ENCODE measurements around the gene IGFBP6. TPM values are rescaled to one million over a fixed set of nuclear protein-coding genes. Genes with fewer than 3 reads are reported as not detected.

Gene IGFBP6
- total RNA-seq, 1 donor from 2014 or later: 0.48 TPM

GRCh38 chr12:53069621-53070410 is 27.7 kb upstream of the IGFBP6 start:
- intact Hi-C loops (cut with micrococcal nuclease): no loop called here

DNA sequence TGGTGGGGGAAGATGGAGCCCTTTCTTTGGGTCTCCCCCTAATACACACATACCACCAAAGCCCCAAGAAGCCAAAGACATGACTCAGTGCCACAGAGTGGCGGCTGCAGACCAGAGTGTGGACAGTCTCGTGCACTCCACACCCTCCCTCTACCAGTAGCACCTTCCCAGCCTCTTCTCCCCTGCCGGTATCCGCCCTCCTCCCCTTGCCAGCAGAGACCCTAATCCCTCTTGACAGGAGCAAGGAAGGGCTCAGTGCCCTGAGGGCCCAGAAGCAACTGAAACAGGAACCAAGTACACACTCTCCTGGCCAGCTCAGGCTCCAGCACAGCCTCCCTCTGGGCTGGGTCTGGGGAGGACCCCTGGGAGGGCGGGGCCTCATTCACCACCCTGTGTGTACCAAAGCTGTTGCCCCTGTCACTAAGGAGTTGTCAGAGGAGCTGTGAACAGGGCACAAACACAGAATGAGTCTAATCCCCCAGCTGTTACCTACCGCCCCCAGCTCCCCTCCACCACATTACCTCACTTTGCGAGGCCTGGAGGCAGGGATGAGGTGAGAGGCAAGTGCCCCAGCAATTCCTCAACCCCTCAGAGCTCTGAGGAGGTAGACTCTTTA is 26.5 kb upstream of the IGFBP6 start:
- intact Hi-C loops (cut with micrococcal nuclease): no loop called here

DNA sequence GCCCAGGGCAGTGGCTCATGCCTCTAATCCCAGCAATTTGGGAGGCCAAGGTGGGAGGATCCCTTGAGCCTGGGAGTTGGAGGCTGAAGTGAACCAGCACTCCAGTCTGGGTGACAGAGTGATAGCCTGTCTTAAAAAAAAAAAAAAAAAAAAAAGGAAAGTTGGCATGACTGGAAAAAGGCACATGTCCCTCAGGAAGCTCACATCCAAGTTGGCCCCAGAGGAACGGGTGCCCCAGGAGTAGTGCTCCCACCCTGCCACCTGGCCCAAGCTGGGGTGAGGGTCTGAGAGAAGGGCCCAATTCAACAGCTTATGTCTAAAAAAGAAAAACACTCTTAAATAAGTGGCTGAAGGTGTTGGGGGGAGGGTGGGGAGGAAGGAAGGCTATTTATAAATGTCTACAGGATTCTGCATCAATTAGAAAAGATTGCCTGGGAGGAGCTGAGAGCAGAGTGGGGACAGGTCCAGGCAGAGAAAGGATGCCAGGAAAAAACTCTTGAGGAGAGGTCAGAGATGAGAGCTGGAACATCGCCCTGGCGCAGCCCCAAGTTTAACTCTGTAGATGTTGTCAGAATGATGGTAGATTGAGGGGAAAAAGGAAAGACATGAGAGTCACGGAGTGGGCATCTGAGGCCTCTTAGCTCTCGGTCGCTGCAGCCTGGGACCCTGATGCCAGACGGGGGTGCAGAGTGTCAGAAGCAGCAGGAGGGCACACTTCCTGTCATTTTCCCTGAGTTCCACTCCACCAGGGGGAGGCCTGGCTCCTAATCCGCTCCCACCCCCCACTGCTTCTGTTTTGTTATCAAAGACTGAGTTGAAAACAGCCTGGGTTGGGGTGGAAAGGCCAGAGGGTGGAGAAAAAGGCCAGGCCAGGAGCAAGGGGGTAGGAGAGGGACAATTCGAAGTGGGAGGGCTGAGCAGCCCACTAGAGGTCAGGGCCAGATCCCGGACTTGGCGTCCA is 25.6 kb upstream of the IGFBP6 start:
- intact Hi-C loops (cut with micrococcal nuclease): no loop called here

- intact Hi-C loops (cut with micrococcal nuclease): no loop called here
Observed at GRCh38 chr12:53073881-53074280, 23.6 kb upstream of the IGFBP6 start.

DNA sequence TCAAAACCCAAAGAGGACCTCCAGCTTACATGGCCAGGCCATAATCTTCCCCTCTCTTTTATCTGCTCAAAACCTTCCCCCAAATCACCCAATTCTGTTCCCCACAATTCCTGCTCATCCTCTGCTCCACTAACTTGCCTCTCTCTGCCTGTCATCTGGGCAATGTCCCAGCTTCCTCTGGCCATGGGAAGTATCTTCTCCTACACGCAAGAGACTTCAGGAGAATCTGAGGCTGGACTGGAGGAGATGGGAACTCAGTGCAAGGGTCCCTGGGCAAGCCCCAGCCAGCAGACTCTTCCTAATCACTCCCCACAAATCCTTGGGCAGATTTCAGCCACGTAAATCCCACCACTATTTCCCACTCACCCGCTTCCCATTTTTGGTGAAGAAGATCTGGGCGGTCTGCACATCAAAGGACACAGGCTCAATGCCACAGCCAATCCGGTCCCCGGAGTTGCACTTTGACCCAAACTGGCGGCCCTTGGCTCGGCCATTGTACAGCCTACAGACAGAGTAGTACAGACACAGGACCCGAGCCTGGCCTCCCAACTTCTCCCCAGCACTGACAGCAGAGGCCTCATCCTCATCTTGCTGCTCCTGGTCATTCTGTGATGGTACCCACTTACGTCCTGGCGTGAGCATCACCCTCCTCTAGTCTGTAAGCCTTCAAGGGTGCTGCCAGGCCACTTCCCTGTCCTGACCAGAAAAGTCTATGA is 23.0 kb upstream of the IGFBP6 start:
- intact Hi-C loops (cut with micrococcal nuclease): no loop called here

DNA sequence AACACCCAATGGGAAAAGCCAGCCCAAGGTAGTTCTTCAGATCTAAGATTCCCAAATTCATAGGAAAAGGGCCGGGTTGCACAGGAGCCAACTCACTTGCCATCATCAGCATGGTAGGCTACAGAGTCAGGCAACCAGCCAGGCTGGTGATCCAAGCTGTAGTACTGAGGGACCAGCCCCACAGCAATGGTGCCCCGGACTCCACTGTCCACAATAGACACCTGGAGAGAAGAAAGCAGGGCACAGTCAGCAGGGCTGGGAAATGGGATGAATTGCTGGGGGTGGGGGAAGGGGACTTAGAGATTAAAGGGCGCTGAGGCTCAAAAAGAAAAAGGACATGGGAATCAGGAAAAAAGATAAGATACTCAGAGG is 22.5 kb upstream of the IGFBP6 start:
- intact Hi-C loops (cut with micrococcal nuclease): no loop called here

- intact Hi-C loops (cut with micrococcal nuclease): no loop called here
Observed at GRCh38 chr12:53076461-53076860, 21.0 kb upstream of the IGFBP6 start.

DNA sequence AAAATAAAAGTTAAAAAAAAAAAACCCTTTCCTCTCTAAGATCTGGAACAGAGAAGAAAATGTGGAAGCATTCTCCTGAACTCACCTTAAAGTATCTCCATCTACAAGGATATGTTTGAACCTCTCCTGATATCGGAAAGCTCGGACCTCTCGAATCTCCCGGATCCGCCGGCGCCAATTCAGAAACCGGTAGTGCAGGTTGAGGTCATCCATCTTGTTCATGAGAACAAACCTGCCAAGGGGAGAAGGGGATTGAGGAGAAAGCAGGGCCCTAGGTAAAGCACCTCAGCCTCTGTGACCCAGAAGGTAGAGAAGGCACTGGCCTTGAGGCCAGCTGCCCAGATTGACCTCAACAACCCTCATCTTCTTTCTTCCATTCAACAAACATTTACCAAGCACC is 20.4 kb upstream of the IGFBP6 start:
- intact Hi-C loops (cut with micrococcal nuclease): no loop called here

DNA sequence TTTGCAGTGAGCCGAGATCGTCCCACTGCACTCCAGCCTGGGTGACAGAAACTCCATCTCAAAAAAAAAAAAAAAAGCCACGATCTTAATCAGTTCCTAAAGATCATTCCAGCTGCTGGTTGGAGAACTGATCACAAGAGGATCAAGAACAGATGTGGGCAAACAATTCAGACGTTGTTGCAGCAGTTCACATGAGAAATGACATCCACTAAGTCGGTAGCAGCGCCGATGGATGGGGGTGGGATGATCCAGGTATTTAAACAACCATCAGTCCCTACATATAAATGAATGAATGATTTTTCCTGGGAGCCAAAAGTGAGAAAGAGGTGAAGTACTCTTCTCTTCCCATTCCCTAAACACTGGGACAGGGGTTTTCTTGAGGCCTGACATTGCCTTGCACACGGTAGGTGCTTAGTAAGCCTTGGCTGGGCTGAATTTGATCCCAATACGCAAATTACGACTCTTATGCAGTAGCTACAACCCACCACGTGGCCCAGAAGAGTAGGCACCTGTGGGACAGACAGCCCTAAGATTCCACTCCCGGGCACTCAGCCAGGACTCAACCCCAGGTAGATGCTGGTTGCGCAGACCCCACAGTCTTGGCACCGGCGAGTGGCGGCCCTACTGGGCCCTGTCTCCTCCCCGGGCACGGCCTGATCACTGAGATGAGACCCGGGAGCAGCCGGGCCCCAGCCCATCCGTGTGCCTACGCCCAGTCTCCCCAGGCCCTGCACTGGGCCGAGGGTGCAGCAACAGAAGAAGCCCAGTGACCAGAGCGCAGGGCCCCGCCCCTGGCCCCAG is 18.8 kb upstream of the IGFBP6 start:
- intact Hi-C loops (cut with micrococcal nuclease): loop anchor here (1.0 to 2.0 kb wide), 5 partner anchors 20 to 246 kb away; partner anchors contain the start of genes AAAS, CSAD and ZNF740

- intact Hi-C loops (cut with micrococcal nuclease): loop anchor here (1.0 to 2.0 kb wide), 5 partner anchors 19 to 245 kb away; partner anchors contain the start of genes AAAS, CSAD and ZNF740
Observed at GRCh38 chr12:53079226-53080117, 18.0 kb upstream of the IGFBP6 start, which contains the start of gene SPRYD3. SPRYD3 (minus strand) TSS chr12:53079390; CDS start chr12:53079333, 57 bp downstream.

- intact Hi-C loops (cut with micrococcal nuclease): no loop called here
Observed at GRCh38 chr12:53082637-53083175, 14.8 kb upstream of the IGFBP6 start.

- intact Hi-C loops (cut with micrococcal nuclease): no loop called here
Observed at GRCh38 chr12:53086361-53086760, 11.1 kb upstream of the IGFBP6 start.

DNA sequence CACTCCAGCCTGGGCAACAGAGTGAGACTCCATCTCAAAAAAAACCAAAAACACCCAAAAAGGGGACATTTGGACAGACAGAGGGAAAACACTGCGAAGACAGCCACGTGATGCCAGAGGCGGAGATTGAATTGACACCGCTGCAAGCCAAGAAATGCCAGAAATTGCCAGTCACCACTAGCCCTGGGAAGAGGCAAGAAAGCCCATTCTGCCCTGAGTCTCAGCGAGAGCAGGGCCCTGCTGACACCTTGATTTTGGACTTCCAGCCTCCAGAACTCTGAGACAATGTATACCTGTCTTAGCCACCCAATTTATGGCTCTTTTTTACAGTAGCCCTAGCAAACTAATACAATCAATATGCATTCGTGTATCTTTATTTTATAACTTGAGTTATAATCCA is 7.4 kb upstream of the IGFBP6 start:
- intact Hi-C loops (cut with micrococcal nuclease): no loop called here

DNA sequence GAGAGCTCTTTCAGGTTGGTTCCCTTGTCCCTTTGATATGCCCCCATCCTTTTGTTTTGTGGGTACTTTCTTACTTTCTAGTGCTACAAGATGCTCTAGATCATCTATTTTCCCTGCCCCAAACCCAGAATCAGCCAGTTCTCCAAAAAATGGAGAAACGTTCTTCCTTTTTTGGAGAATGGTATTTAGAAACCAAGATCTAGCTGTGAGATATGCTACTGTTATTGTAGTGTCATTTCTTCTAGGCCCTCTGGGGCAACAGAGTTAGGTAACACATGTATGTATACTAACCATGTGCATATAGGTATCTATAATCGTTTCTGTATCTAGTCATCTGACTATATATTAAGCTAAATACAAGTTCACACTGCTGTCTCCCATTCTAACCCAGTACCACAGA is 6.9 kb upstream of the IGFBP6 start:
- intact Hi-C loops (cut with micrococcal nuclease): no loop called here

- intact Hi-C loops (cut with micrococcal nuclease): no loop called here
Observed at GRCh38 chr12:53091756-53092155, 5.7 kb upstream of the IGFBP6 start.

- intact Hi-C loops (cut with micrococcal nuclease): no loop called here
Observed at GRCh38 chr12:53093777-53094393, 3.6 kb upstream of the IGFBP6 start.

- intact Hi-C loops (cut with micrococcal nuclease): no loop called here
Observed at GRCh38 chr12:53094394-53094787, 3.1 kb upstream of the IGFBP6 start.

Data from T-helper 2 cell treated with Interferon-gamma antibody and Interleukin-4, amounts not matched to agents 100 ng/mL and 5 ng/mL, for 36 hours (primary cell).